Mesenchymal stem cell (in vitro differentiated cells and primary cell): ENCODE data around the gene GTF2F2.
A peak's percentile ranks its signal among the peaks of the same experiment; 100 is the strongest.

Experiments
- DNase-seq: peaks from one replicate; pipeline ENCODE4 v3.0.0-alpha.2; 2013
- H2AFZ ChIP-seq: one replicate; pipeline ENCODE4 v1.6.1; 2013; ENCODE audit warnings: low read depth, mild to moderate bottlenecking, control low read depth, inconsistent platforms, low read length, moderate library complexity
- H2AK5ac ChIP-seq: 2 replicates; pipeline ENCODE4 v1.6.1; 2013; ENCODE audit warnings: low read length, moderate library complexity, mild to moderate bottlenecking, inconsistent platforms; ENCODE audit not compliant: severe bottlenecking
- H2BK120ac ChIP-seq: one replicate; pipeline ENCODE4 v1.6.1; 2013; ENCODE audit warnings: low read depth, mild to moderate bottlenecking, inconsistent platforms, low read length, moderate library complexity
- H2BK12ac ChIP-seq, 2 experiments: one replicate each; pipeline ENCODE4 v1.6.1; 2013; ENCODE audit warnings: inconsistent platforms in 2 of 2, low read length in 2 of 2, mild to moderate bottlenecking in 2 of 2, moderate library complexity in 2 of 2, control low read depth in 1 of 2
- H2BK15ac ChIP-seq: one replicate; pipeline ENCODE4 v1.6.1; 2013; ENCODE audit warnings: mild to moderate bottlenecking, low read depth, inconsistent platforms; ENCODE audit not compliant: poor library complexity, severe bottlenecking
- H2BK5ac ChIP-seq: 2 replicates; pipeline ENCODE4 v1.6.1; 2013; ENCODE audit warnings: low read depth, mild to moderate bottlenecking, low read length, control low read depth, inconsistent platforms; ENCODE audit not compliant: poor library complexity, severe bottlenecking
- H3K14ac ChIP-seq, 2 experiments: one replicate each; pipeline ENCODE4 v1.6.1; 2013; ENCODE audit warnings: inconsistent platforms in 2 of 2, low read length in 2 of 2, control low read depth in 1 of 2, mild to moderate bottlenecking in 1 of 2, moderate library complexity in 1 of 2
- H3K18ac ChIP-seq, 2 experiments: one replicate each; pipeline ENCODE4 v1.6.1; 2013; ENCODE audit warnings: inconsistent platforms in 2 of 2, low read length in 2 of 2, control low read depth in 1 of 2, low read depth in 1 of 2, mild to moderate bottlenecking in 1 of 2
- H3K23ac ChIP-seq, 2 experiments: one replicate each; pipeline ENCODE4 v1.6.1; 2013; ENCODE audit warnings: inconsistent platforms in 2 of 2, low read length in 2 of 2, mild to moderate bottlenecking in 2 of 2, moderate library complexity in 2 of 2, control low read depth in 1 of 2
- H3K27ac ChIP-seq: 2 replicates; pipeline ENCODE4 v1.5.1; 2013; ENCODE audit warnings: mild to moderate bottlenecking, moderate library complexity, low read length, control low read depth, inconsistent platforms; ENCODE audit not compliant: poor library complexity, severe bottlenecking
- H3K27me3 ChIP-seq, 2 experiments: 2 replicates each; pipeline versions ENCODE4 v1.6.1 to v1.7.0; 2013; ENCODE audit warnings: low read length in 2 of 2, mild to moderate bottlenecking in 2 of 2, moderate library complexity in 2 of 2, control low read depth in 1 of 2, inconsistent platforms in 1 of 2; ENCODE audit not compliant: control insufficient read depth in 1 of 2, insufficient read depth in 1 of 2
- H3K36me3 ChIP-seq, 2 experiments: 2 replicates each; pipeline versions ENCODE4 v1.6.1 to v1.7.0; 2013; ENCODE audit warnings: low read length in 2 of 2, control low read depth in 1 of 2, inconsistent platforms in 1 of 2, low read depth in 1 of 2, mild to moderate bottlenecking in 1 of 2; ENCODE audit not compliant: insufficient read depth in 2 of 2, control insufficient read depth in 1 of 2
- H3K4ac ChIP-seq, 2 experiments: one replicate each; pipeline ENCODE4 v1.6.1; 2013; ENCODE audit warnings: inconsistent platforms in 2 of 2, low read length in 2 of 2, mild to moderate bottlenecking in 2 of 2, moderate library complexity in 2 of 2, control low read depth in 1 of 2, low read depth in 1 of 2
- H3K4me1 ChIP-seq: 2 replicates; pipeline ENCODE4 v1.6.1; 2013; ENCODE audit warnings: low read depth, low read length, control low read depth; ENCODE audit not compliant: control insufficient read depth, insufficient read depth
- H3K4me2 ChIP-seq: 2 replicates; pipeline ENCODE4 v1.6.1; 2013; ENCODE audit warnings: low read length, mild to moderate bottlenecking, inconsistent platforms; ENCODE audit not compliant: poor library complexity, severe bottlenecking
- H3K4me3 ChIP-seq, 2 experiments: 2 replicates each; pipeline versions ENCODE4 v1.5.1 to v1.7.0; 2013; ENCODE audit warnings: low read length in 2 of 2, mild to moderate bottlenecking in 2 of 2, control low read depth in 1 of 2, low read depth in 1 of 2; ENCODE audit not compliant: insufficient read depth in 1 of 2
- H3K79me1 ChIP-seq: replicated peaks from 2 replicates; pipeline ENCODE4 v1.6.1; 2013; ENCODE audit warnings: mild to moderate bottlenecking, control low read depth, low read length, inconsistent platforms; ENCODE audit not compliant: poor library complexity, severe bottlenecking
- H3K9ac ChIP-seq: 2 replicates; pipeline ENCODE4 v1.7.0; 2013; ENCODE audit warnings: mild to moderate bottlenecking, low read length, moderate library complexity
- H3K9me3 ChIP-seq: 2 replicates; pipeline ENCODE4 v1.7.0; 2013; ENCODE audit warnings: mild to moderate bottlenecking, low read length; ENCODE audit not compliant: control insufficient read depth
- H4K8ac ChIP-seq: one replicate; pipeline ENCODE4 v1.6.1; 2013; ENCODE audit warnings: inconsistent platforms, mild to moderate bottlenecking, low read length, moderate library complexity
- H4K91ac ChIP-seq: one replicate; pipeline ENCODE4 v1.6.1; 2013; ENCODE audit warnings: mild to moderate bottlenecking, low read length, inconsistent platforms
- WGBS: methylation state at CpG from one replicate; pipeline ENCODE4 v1.1.7; 2013; ENCODE audit warnings: mixed read lengths; 5-methylcytosine and 5-hydroxymethylcytosine counted together

The GTF2F2 gene

DNA sequence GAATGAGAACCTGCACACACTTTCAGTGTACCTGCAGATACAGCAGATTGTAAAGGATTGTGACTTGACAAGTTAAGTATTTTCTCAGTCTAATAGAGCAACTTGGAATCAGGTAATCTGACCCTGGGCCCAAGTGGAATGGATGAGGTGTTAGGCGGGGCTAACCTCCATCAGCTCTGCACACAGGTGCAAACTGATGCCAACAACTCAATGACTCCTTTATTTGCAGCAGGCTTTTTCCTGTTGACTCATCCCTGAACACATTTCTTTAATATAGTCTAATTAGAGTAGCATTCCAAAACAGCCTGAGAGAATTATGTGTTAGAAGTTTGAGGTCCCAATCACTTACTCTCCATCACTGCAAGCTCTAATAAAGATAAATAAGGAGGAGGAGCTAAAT, 171.9 kb downstream of the GTF2F2 start:
- Histone ChIP-seq H3K9me3 (no peaks in the 10 kb centered on the region), H3K27ac (no peak overlapping the region), H3K4me3 (no peak overlapping the region), H2AFZ (no peak overlapping the region), H2BK120ac (no peak overlapping the region), H3K4ac (no peak overlapping the region), H3K27me3 (no peaks in the 10 kb centered on the region), H3K79me1 (no peaks in the 10 kb centered on the region), H4K91ac (no peak overlapping the region), H3K14ac (no peak overlapping the region), H3K18ac (no peak overlapping the region), H3K36me3 (peaks cover 9 to 10% of the 10 kb centered on the region in 2 experiments), H2BK12ac (no peak overlapping the region), H3K23ac (no peak overlapping the region), H4K8ac (no peak overlapping the region), H2AK5ac (no peak overlapping the region), H3K4me2 (no peak overlapping the region), H2BK15ac (no peak overlapping the region), H3K9ac (no peak overlapping the region), H2BK5ac (no peak overlapping the region), H3K4me1 (peaks cover 4% of the 10 kb centered on the region)
- DNase-seq: no peak
- no CpG with 5 or more reads among the region's 1 CpG for WGBS

DNA sequence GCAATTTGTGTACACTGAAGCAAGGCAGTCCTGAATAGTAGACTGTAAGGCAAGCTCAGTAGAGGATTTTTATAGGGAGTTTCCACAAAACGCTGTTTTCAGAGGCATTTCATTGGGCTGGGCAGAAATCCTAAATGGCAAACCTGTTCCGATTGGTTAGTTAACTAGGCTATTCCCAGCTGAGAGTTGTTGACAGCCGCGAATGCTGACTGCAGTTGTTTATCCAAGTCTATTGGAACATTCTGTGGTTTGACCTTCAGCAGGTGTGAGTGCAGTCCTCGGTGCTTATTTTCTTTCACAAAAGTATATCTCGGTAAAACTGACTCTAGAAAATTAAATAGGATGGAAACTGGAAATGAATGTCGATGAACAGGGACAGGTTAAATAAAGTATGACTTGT, 175.2 kb downstream of the GTF2F2 start:
- Histone ChIP-seq H3K4me1 (peaks cover 4% of the 10 kb centered on the region), H3K9me3 (no peaks in the 10 kb centered on the region), H3K9ac (no peak overlapping the region), H3K4ac (no peak overlapping the region), H3K14ac (no peak overlapping the region), H3K4me3 (no peak overlapping the region), H2BK5ac (no peak overlapping the region), H3K79me1 (no peaks in the 10 kb centered on the region), H2AK5ac (no peak overlapping the region), H4K8ac (no peak overlapping the region), H3K18ac (no peak overlapping the region), H2BK15ac (no peak overlapping the region), H3K4me2 (no peak overlapping the region), H2BK120ac (no peak overlapping the region), H3K27me3 (peaks cover 0 to 5% of the 10 kb centered on the region in 2 experiments), H3K36me3 (peaks cover 0 to 4% of the 10 kb centered on the region in 2 experiments), H3K23ac (no peak overlapping the region), H2AFZ (no peak overlapping the region), H2BK12ac (no peak overlapping the region), H3K27ac (no peak overlapping the region), H4K91ac (no peak overlapping the region)
- DNase-seq: peak; percentile 29
- WGBS: 86% methylated on average over 7 of the region's 7 CpGs

DNA sequence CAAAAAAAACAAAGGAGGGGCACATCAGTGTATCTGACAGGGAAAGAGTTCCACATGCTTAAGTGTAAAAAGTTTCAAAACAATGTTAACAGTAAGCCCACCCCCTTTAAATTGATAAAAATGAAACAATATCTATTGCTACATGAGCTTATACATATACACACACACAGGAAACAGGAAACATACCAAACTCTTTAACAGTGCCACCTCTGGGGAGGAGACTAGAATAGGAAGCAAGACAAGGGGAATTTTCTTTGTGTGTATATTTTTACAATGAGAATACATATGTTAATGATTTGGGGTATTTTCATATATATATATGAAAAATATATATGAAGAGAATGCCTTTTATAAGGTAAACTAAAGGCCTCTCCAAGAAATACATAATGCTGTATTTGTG, 175.9 kb downstream of the GTF2F2 start:
- Histone ChIP-seq H3K14ac (no peak overlapping the region), H2AK5ac (no peak overlapping the region)

DNA sequence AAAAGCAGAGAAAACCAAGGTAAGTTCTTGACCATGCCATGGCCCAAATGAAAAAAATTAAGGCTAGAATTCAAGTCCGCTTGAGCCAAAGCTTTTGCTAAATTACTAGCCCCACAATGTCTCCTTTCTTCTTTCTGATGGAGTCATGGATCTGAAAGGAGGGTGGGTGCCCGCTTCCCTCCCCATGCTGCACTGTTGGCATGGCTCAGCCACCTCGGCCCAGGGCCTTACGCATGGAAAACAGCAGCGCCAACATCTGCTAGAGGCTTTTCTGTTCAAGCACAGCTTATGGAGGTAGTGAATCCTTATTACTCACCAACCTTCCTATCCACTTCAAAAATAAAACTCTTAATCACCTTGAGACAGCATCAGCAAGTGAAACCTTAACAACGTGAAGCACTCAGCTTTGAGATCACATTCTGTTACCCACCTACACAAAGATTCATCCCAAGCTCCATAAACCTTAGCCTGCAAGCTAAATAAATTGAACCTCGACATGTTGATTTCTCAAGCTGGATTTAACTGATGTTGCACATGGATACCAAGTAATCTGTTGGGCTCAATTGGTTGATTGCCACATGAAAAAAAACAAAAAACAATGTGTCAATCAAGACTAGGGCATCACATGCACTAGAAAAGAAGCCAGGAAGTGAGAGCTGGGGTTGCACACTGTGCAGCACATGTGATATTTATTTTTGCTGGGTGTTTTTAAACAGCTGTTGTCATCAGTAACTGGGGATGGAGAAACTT, 177.3 kb downstream of the GTF2F2 start:
- Histone ChIP-seq H3K23ac (no peak overlapping the region), H3K4ac (no peak overlapping the region), H2BK5ac (no peak overlapping the region), H3K14ac (no peak overlapping the region), H4K91ac (no peak overlapping the region), H3K9me3 (no peaks in the 10 kb centered on the region), H3K9ac (no peak overlapping the region), H3K27me3 (peaks cover 0 to 6% of the 10 kb centered on the region in 2 experiments), H2BK15ac (no peak overlapping the region), H2BK120ac (no peak overlapping the region), H2AK5ac (no peak overlapping the region), H3K36me3 (peaks cover 0 to 4% of the 10 kb centered on the region in 2 experiments), H3K79me1 (no peaks in the 10 kb centered on the region), H2AFZ (no peak overlapping the region), H3K4me2 (no peak overlapping the region), H3K27ac (no peak overlapping the region), H4K8ac (no peak overlapping the region), H3K4me3 (no peak overlapping the region), H3K4me1 (peaks cover 4% of the 10 kb centered on the region), H2BK12ac (no peak overlapping the region), H3K18ac (no peak overlapping the region)
- 85% methylated on average over 7 of the region's 7 CpGs for WGBS
- no peak for DNase-seq

More for the DNA sequence above, 175.9 kb downstream of the GTF2F2 start:
- Histone ChIP-seq H3K18ac (no peak overlapping the region), H3K4me3 (no peak overlapping the region), H4K91ac (no peak overlapping the region), H3K4me1 (peaks cover 4% of the 10 kb centered on the region), H3K79me1 (no peaks in the 10 kb centered on the region), H2BK12ac (no peak overlapping the region), H3K27ac (no peak overlapping the region), H3K36me3 (peaks cover 0 to 4% of the 10 kb centered on the region in 2 experiments), H3K9ac (no peak overlapping the region), H3K4ac (no peak overlapping the region), H3K23ac (no peak overlapping the region), H2BK120ac (no peak overlapping the region), H3K4me2 (no peak overlapping the region), H2BK15ac (no peak overlapping the region), H3K27me3 (peaks cover 0 to 6% of the 10 kb centered on the region in 2 experiments), H2BK5ac (no peak overlapping the region), H3K9me3 (no peaks in the 10 kb centered on the region), H4K8ac (no peak overlapping the region), H2AFZ (no peak overlapping the region)
- DNase-seq: no peak
